Upper lobe of left lung (tissue), 6 donors: ENCODE results near the gene GAPDHS. TPM values are rescaled to one million over a fixed set of nuclear protein-coding genes. Genes with fewer than 3 reads are reported as not detected.

ENCODE experiments used
- ATAC-seq, 2 donors: fragments of 200-7000 bp; cut with Tn5 transposase; one replicate each; pipeline ENCODE4 v1.9.1; 2022; ENCODE audit warnings: mild to moderate bottlenecking in 2 of 2, moderate library complexity in 2 of 2; ENCODE audit not compliant: low FRiP score in 2 of 2
- DNase-seq, 2 donors: peaks; one replicate each; pipeline ENCODE4 v3.0.0-alpha.2; 2019 to 2020
- H3K27ac ChIP-seq, 4 donors: fragments of 200-600 bp; sonication (generic); one replicate each; pipeline ENCODE4 v1.5.1; 2016 to 2019
- H3K27me3 ChIP-seq, 4 donors: fragments of 200-600 bp; sonication (generic); one replicate each; pipeline ENCODE4 v1.5.1; 2017 to 2019
- H3K36me3 ChIP-seq, 4 donors: fragments of 200-600 bp; sonication (generic); one replicate each; pipeline ENCODE4 v1.5.1; 2016 to 2019
- H3K4me1 ChIP-seq, 4 donors: fragments of 200-600 bp; sonication (generic); one replicate each; pipeline ENCODE4 v1.5.1; 2018 to 2019
- H3K4me3 ChIP-seq, 4 donors: fragments of 200-600 bp; sonication (generic); one replicate each; pipeline ENCODE4 v1.5.1; 2017 to 2019; ENCODE audit warnings: mild to moderate bottlenecking in 2 of 4, moderate library complexity in 1 of 4
- H3K9me3 ChIP-seq, 4 donors: fragments of 200-600 bp; sonication (generic); one replicate each; pipeline ENCODE4 v1.5.1; 2018 to 2019
- CTCF ChIP-seq, 6 experiments: fragments of 450-650 bp in 4 of 6; fragments of 200-600 bp in 2 of 6; sonication (generic) in 2 of 6; IDR thresholded peaks; one replicate each; pipeline ENCODE4 v1.5.1; 2016 to 2019; ENCODE audit warnings: antibody characterized with exemption in 6 of 6
- EP300 ChIP-seq, 4 donors: sonication (generic); formaldehyde crosslinking; IDR thresholded peaks; one replicate each; pipeline ENCODE4 v1.5.1; 2017; ENCODE audit warnings: antibody characterized with exemption in 4 of 4, control low read depth in 2 of 4
- POLR2A ChIP-seq, 4 donors: fragments of 450-650 bp; IDR thresholded peaks; one replicate each; pipeline ENCODE4 v1.5.1; 2016 to 2017; ENCODE audit warnings: antibody characterized with exemption in 4 of 4, mild to moderate bottlenecking in 2 of 4
- POLR2AphosphoS5 ChIP-seq, 2 donors: sonication (generic); formaldehyde crosslinking; IDR thresholded peaks; one replicate each; pipeline ENCODE4 v1.5.1; 2017; ENCODE audit warnings: antibody characterized with exemption in 2 of 2
- WGBS, 2 donors: methylation state at CpG; one replicate each; pipeline ENCODE4 v1.1.5; 2017 to 2018; 5-methylcytosine and 5-hydroxymethylcytosine counted together
- total RNA-seq, 6 donors: library from RNA; depleted of rRNA in 4 of 6; stranded (reverse); fragments of >200 nt in 4 of 6; gene quantifications; one replicate each; pipeline versions ENCODE4 v1.1.0 to v1.2.1, GENCODE V29; 2016 to 2021
- donor health status: DM: no; HTN: no; CAD: no; lungs with moderate emphysema.
- donor health status: DM: no; HTN: yes; CAD: no; lungs with severe emphysema.

The GAPDHS gene
- total RNA-seq, 6 donors from 2014 or later = not detected

DNA sequence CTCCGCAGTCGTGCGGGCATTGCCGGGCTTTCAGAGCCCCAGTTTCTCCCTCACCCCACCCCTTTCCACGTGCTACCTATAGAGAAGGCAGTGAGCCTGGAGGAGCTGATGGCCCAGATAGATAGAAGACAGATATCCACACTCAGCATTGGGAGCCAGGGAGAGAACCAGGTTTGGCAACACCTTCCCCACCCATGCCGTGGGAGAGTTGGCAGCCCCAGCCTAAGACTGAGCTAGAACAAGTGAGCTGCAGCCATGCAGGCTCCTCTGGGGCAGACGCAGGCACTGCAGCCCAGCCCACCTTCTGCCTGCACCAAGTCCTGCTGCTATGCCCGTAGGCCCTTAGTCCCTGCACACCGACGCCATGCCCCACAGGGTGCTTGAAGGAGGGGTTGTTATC, 32.6 kb upstream of the GAPDHS start:
- Histone ChIP-seq H3K4me1 (peaks cover 0 to 2% (median under 1%) of the 10 kb centered on the region in 4 donors), H3K4me3 (no peak overlapping the region), H3K9me3 (no peaks in the 10 kb centered on the region), H3K27me3 (no peaks in the 10 kb centered on the region), H3K27ac (no peak overlapping the region), H3K36me3 (peaks cover 0 to 2% (median 0%) of the 10 kb centered on the region in 4 donors)
- TF ChIP-seq POLR2A (IDR thresholded peaks at IDR 0.05) (no peak), EP300 (IDR thresholded peaks at IDR 0.05) (no peak), CTCF (IDR thresholded peaks at IDR 0.05) (no peak), POLR2AphosphoS5 (IDR thresholded peaks at IDR 0.05) (no peak)
- 75 to 92% methylated on average over 2 to 10 of the region's 10 CpGs for WGBS, 2 donors
- ATAC-seq (no peak), DNase-seq (no peak)

- Histone ChIP-seq H3K27me3 (no peaks in the 10 kb centered on the region), H3K4me3 (no peak overlapping the region), H3K36me3 (peaks cover 0 to 2% (median 0%) of the 10 kb centered on the region in 4 donors), H3K27ac (no peak overlapping the region), H3K9me3 (no peaks in the 10 kb centered on the region), H3K4me1 (no peaks in the 10 kb centered on the region)
- ATAC-seq (no peak), DNase-seq (peak in 1 of 2 donors; percentile 72)
- TF ChIP-seq POLR2A (IDR thresholded peaks at IDR 0.05) (no peak), POLR2AphosphoS5 (IDR thresholded peaks at IDR 0.05) (no peak), CTCF (IDR thresholded peaks at IDR 0.05) (no peak), EP300 (IDR thresholded peaks at IDR 0.05) (no peak)
- WGBS, 2 donors = 81 to 86% methylated on average over 10 to 15 of the region's 15 CpGs
Observed at GRCh38 chr19:35501684-35502083, 31.6 kb upstream of the GAPDHS start.

- H3K4me3 ChIP-seq = no peak overlapping the region
Observed at GRCh38 chr19:35502751-35503150, 30.5 kb upstream of the GAPDHS start.

GRCh38 chr19:35506011-35506410, 27.2 kb upstream of the GAPDHS start:
- H3K4me3 ChIP-seq = no peak overlapping the region
- DNase-seq (no peak), ATAC-seq (no peak)
- peaks cover 7 to 17% (median 11%) of the 10 kb centered on the region in 4 donors for H3K4me1 ChIP-seq
- TF ChIP-seq POLR2AphosphoS5 (IDR thresholded peaks at IDR 0.05) (no peak), CTCF (IDR thresholded peaks at IDR 0.05) (no peak), EP300 (IDR thresholded peaks at IDR 0.05) (no peak), POLR2A (IDR thresholded peaks at IDR 0.05) (no peak)
- H3K27ac ChIP-seq = no peak overlapping the region
- no peaks in the 10 kb centered on the region for H3K9me3 ChIP-seq
- WGBS, 2 donors = 77 to 78% methylated on average over 7 of the region's 7 CpGs
- no peaks in the 10 kb centered on the region for H3K36me3 ChIP-seq
- H3K27me3 ChIP-seq = no peaks in the 10 kb centered on the region

More at GRCh38 chr19:35502751-35503150, 30.5 kb upstream of the GAPDHS start:
- TF ChIP-seq POLR2A (IDR thresholded peaks at IDR 0.05) (no peak), CTCF (IDR thresholded peaks at IDR 0.05) (no peak), POLR2AphosphoS5 (IDR thresholded peaks at IDR 0.05) (no peak), EP300 (IDR thresholded peaks at IDR 0.05) (no peak)
- 83 to 90% methylated on average over 4 of the region's 4 CpGs for WGBS, 2 donors
- H3K9me3 ChIP-seq = no peaks in the 10 kb centered on the region
- peaks cover 0 to 2% (median 0%) of the 10 kb centered on the region in 4 donors for H3K36me3 ChIP-seq
- no peak overlapping the region for H3K27ac ChIP-seq
- DNase-seq (no peak), ATAC-seq (no peak)
- no peaks in the 10 kb centered on the region for H3K27me3 ChIP-seq
- no peaks in the 10 kb centered on the region for H3K4me1 ChIP-seq

DNA sequence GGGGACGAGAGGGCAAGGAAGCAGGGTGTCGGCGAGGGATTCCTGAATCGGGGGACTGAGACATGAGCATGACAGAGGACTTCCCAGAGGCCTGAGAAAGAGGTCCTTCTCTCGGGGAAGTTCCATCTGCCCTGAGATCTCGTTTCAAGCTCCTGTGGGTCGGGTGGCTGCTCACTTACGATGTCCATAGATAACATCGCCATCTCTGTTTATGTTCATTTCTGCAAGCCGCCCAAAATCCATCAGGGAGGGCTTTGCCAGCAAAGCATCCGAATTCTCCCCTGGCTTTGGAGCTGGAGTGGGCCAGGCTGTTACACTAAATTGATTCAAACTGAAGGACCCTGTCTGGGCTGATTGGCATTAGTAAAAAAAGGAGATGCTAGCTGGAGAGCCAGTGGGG, 25.7 kb upstream of the GAPDHS start:
- no peak for DNase-seq

More for the DNA sequence above, 25.7 kb upstream of the GAPDHS start:
- no peaks in the 10 kb centered on the region for H3K27me3 ChIP-seq
- ATAC-seq = no peak
- no peak overlapping the region for H3K4me3 ChIP-seq
- TF ChIP-seq POLR2AphosphoS5 (IDR thresholded peaks at IDR 0.05) = no peak
- no peak for TF ChIP-seq CTCF (IDR thresholded peaks at IDR 0.05)
- TF ChIP-seq EP300 (IDR thresholded peaks at IDR 0.05) = no peak
- no peak for TF ChIP-seq POLR2A (IDR thresholded peaks at IDR 0.05)
- no peaks in the 10 kb centered on the region for H3K9me3 ChIP-seq
- WGBS, 2 donors = 87 to 89% methylated on average over 5 to 11 of the region's 11 CpGs
- H3K4me1 ChIP-seq = peaks cover 7 to 17% (median 11%) of the 10 kb centered on the region in 4 donors
- no peak overlapping the region for H3K27ac ChIP-seq
- no peaks in the 10 kb centered on the region for H3K36me3 ChIP-seq
